Activated CD8-positive, alpha-beta memory T cell treated with anti-CD3 and anti-CD28 coated beads, Interleukin-2, amount 10 ng/mL, durations not matched to agents 7 days and 5 days (primary cell): ENCODE measurements around the gene LIPI. TPM values are rescaled to one million over a fixed set of nuclear protein-coding genes. Genes with fewer than 3 reads are reported as not detected.
"Not testable (repeated sequence)": the region's sequence is repeated elsewhere in the genome, so short reads cannot be mapped to it uniquely, and the experiment has no call there.

Experiments used
- ATAC-seq: fragments of 150-1000 bp; cut with Tn5 transposase; one replicate; pipeline ENCODE4 v1.10.0; 2021; ENCODE audit warnings: moderate library complexity
- CTCF ChIA-PET: fragments of 350-600 bp; sonication (Branson Sonifier 250); formaldehyde crosslinking; loops from one replicate; lab custom pipeline; 2021; ENCODE audit warnings: antibody characterized with exemption; lab: Charles Lee
- DNase-seq: peaks from one replicate; pipeline ENCODE4 v3.0.0-alpha.2; 2020
- H3K27ac Mint-ChIP-seq: one replicate; pipeline ENCODE4 v1.8.0; 2021; ENCODE audit warnings: mild to moderate bottlenecking, mixed read lengths
- H3K27me3 Mint-ChIP-seq: one replicate; pipeline ENCODE4 v1.8.0; 2021; ENCODE audit warnings: mixed read lengths
- H3K36me3 Mint-ChIP-seq: one replicate; pipeline ENCODE4 v1.8.0; 2021; ENCODE audit warnings: mild to moderate bottlenecking, mixed read lengths
- H3K4me1 Mint-ChIP-seq: one replicate; pipeline ENCODE4 v1.8.0; 2021; ENCODE audit warnings: mixed read lengths
- H3K4me3 Mint-ChIP-seq: one replicate; pipeline ENCODE4 v1.8.0; 2021; ENCODE audit warnings: mild to moderate bottlenecking, moderate library complexity, mixed read lengths
- H3K9me3 Mint-ChIP-seq: one replicate; pipeline ENCODE4 v1.8.0; 2022; ENCODE audit warnings: low read depth, mixed read lengths
- total RNA-seq, 2 experiments: library from RNA; stranded (reverse); gene quantifications; one replicate each; pipeline ENCODE4 v1.2.3, GENCODE V29; 2021

LIPI gene
- total RNA-seq, 2 experiments from 2014 or later: not detected

- H3K4me3 Mint-ChIP-seq, H3K4me1 Mint-ChIP-seq, CTCF ChIA-PET, H3K9me3 Mint-ChIP-seq, DNase-seq, H3K36me3 Mint-ChIP-seq, H3K27me3 Mint-ChIP-seq, H3K27ac Mint-ChIP-seq, ATAC-seq: not testable (repeated sequence)
Observed at GRCh38 chr21:14061820-14062219, 148.9 kb downstream of the LIPI start.

- not testable (repeated sequence) for H3K36me3 Mint-ChIP-seq
Observed at GRCh38 chr21:14058995-14059627, 151.6 kb downstream of the LIPI start.

More at GRCh38 chr21:14058995-14059627, 151.6 kb downstream of the LIPI start:
- CTCF ChIA-PET, H3K27me3 Mint-ChIP-seq, H3K9me3 Mint-ChIP-seq, DNase-seq, H3K4me1 Mint-ChIP-seq, H3K27ac Mint-ChIP-seq, H3K4me3 Mint-ChIP-seq: not testable (repeated sequence)
- peak; percentile 16 for ATAC-seq

Other genes starting within 250 kb of the LIPI start
- 1 to 10 TPM in 1 of 2 experiments, under 1 TPM in 1; 0.84 to 2.2 TPM for gene RBM11, start 5.2 kb upstream of the LIPI start, total RNA-seq
- gene HSPA13, start 172.2 kb upstream of the LIPI start, total RNA-seq: 10 to 100 TPM; 20.8 to 32.4 TPM